ENCODE measurements around the gene P2RX7. TPM values are rescaled to one million over a fixed set of nuclear protein-coding genes. Genes with fewer than 3 reads are reported as not detected.

Gene P2RX7
- polyA plus RNA-seq, 1 donor, result 1.0 TPM

DNA sequence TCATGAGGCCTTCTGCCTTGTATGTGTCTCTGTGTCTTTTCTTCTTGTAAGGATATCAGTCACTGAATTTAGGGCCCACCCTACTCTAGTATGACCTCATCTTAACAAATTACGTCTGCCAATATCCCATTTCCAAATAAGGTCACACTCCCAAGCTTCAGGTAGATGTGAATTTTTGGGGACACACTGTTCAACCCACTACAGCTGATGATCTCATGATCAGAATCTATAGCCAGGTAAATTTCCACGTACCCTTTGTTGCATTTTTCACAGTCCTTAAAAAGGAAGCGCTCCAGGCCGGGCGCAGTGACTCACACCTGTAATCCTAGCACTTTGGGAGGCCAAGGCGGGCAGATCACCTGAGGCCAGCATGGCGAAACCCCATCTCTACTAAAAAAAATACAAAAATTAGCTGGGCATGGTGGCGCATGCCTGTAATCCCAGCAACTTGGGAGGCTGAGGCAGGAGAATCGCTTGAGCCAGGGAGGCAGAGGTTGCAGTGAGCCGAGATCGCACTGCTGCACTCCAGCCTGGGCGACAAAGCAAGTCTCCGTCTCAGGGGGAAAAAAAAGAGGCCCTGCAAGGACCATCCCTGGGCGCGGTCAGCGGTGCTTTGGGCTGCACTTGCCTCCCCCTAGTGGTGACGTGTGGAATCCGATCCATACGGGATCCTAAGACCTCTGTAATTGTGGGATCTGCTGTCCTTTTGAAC is 97.3 kb downstream of the P2RX7 start:
- peak; percentile 76 for DNase-seq

DNA sequence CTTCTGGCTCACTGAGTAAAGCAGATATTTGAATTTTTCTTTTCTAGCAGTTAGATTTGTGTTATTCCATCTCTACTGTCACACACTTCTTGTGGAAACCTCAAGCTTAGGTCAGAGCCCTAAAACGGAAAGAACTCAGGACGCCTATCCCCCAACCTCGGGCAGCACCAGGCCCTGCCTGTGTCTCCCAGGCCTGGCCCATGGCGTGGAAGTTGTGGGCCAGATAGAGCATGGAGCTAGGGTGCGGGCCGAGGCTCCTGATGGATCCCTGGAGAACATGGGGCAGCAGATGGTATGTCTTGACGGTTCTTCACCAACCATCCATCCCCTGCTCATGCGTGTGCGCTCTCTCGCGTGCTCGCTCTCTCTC is 97.8 kb downstream of the P2RX7 start:
- DNase-seq, result no peak

DNA sequence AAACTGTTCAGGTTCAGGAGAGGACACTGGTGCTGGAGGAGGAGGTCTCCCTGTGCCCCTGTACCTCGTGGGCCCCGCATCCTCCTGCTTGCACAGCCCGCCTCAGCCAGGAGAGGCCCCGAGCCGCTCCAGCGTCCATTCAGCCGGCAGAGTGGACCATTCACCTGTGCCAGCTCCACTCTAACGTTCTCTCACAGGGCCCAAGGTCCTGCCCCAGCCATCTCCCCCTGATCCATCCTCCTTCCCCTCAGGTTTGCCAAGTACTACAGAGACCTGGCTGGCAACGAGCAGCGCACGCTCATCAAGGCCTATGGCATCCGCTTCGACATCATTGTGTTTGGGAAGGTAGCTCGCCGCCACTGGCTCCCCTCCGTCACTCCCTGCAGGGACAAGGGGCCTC is 99.5 kb downstream of the P2RX7 start:
- DNase-seq, result no peak

DNA sequence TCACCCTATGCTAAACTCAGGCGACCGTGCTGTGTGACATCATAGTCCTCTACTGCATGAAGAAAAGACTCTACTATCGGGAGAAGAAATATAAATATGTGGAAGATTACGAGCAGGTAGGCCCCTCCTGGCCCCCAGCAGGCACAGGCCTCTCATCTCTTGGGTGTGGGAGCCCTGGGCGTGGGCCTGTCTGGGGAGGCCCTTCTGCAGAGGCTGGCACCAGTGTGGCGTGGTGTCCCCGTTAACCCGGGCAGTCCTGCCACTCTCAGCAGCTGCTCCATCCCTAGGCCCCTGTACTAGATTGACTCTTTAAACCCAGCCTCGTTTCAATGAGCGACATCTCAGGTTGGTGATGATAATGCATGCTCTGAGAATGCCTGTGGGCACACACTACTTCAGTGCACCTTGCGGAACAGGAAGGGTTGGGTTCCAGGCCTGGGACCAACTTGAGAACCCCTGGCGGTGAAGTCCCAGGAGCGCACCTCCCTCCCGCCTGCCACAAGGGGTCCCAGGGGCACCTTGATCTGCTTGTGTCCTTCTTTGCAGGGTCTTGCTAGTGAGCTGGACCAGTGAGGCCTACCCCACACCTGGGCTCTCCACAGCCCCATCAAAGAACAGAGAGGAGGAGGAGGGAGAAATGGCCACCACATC is 100.4 kb downstream of the P2RX7 start:
- no peak for DNase-seq

DNA sequence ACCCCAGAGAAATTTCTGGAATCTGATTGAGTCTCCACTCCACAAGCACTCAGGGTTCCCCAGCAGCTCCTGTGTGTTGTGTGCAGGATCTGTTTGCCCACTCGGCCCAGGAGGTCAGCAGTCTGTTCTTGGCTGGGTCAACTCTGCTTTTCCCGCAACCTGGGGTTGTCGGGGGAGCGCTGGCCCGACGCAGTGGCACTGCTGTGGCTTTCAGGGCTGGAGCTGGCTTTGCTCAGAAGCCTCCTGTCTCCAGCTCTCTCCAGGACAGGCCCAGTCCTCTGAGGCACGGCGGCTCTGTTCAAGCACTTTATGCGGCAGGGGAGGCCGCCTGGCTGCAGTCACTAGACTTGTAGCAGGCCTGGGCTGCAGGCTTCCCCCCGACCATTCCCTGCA is 100.9 kb downstream of the P2RX7 start:
- no peak for DNase-seq

DNA sequence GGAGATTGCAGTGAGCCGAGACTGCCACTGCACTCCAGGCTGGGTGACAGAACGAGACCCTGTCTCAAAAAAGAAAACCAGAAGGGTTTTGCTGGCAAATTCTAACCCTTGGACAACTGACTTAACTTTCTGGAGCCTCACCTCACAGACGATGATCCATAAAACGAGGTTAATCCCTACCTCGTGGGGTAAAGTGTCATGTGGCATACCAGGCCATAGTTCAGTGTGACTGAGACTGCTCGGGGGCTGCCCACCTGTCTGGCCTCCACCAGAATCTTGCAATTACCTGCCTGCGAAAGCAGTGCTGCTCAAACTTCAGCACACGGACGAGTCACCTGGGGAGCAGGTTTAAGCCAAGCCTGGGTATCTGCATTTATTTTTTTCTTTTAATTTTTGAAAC is 104.1 kb downstream of the P2RX7 start:
- no peak for DNase-seq

DNA sequence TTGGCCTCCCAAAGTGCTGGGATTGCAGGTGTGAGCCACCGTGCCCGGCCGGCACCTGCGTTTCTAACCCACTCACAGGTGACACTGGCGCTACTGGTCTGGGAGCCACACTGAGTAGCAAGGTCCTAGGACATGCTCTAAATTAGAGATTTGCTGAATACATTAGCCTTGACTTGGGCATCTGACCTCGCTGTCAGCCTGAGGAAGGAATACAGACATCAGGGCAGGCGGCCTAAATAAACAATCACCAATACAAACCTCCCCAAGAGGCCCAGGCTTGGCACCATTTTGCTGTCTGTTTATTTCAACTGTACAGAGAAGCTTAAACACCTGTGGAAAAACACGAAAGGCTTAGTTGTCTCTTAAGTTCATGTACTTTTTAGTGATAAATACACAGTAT is 104.7 kb downstream of the P2RX7 start:
- no peak for DNase-seq

Other genes with a start within 250 kb of the P2RX7 start
- gene SPPL3, start 228.5 kb upstream of the P2RX7 start, polyA plus RNA-seq (ENCODE audit: insufficient read length), result 86.5 TPM
- 14.5 TPM for gene HNF1A, start 154.3 kb upstream of the P2RX7 start, polyA plus RNA-seq (ENCODE audit: insufficient read length)
- 18.4 TPM for gene C12orf43, start 116.4 kb upstream of the P2RX7 start, polyA plus RNA-seq (ENCODE audit: insufficient read length)
- gene OASL, start 93.6 kb upstream of the P2RX7 start, polyA plus RNA-seq (ENCODE audit: insufficient read length), result 0.10 TPM
- gene P2RX4, start 77.3 kb downstream of the P2RX7 start, polyA plus RNA-seq (ENCODE audit: insufficient read length), result 30.4 TPM
- gene CAMKK2, start 163.8 kb downstream of the P2RX7 start, polyA plus RNA-seq (ENCODE audit: insufficient read length), result 37.6 TPM
- 215 TPM for gene ANAPC5, start 219.5 kb downstream of the P2RX7 start, polyA plus RNA-seq (ENCODE audit: insufficient read length)